HT1080 (cell line): Measurements from ENCODE around the gene CYP1A1. TPM values are rescaled to one million over a fixed set of nuclear protein-coding genes. Genes with fewer than 3 reads are reported as not detected.

Source experiments
- DNase-seq: peaks from one replicate; pipeline ENCODE4 v3.0.0-alpha.2; 2015; ENCODE audit warnings: low read depth
- polyA plus RNA-seq, 2 experiments: library from polyadenylated mRNA; depleted of rRNA; stranded (reverse); fragments of >200 nt; gene quantifications; 2 replicates each; pipeline ENCODE4 v1.2.3, GENCODE V29; 2015
- total RNA-seq: library from RNA; depleted of rRNA; stranded (reverse); fragments of >200 nt; shearing (Covaris generic); gene quantifications from 2 replicates; pipeline ENCODE4 v1.2.3, GENCODE V29; 2014; rRNA removed

CYP1A1 gene
- total RNA-seq = 1.3 and 2.5 TPM in 2 replicates
- 1.5 and 1.7 TPM in 2 replicates for polyA plus RNA-seq (2015; cell fraction: cytosol; rRNA removed)
- polyA plus RNA-seq (2015; cell fraction: nucleus; rRNA removed) = 0.90 and 1.9 TPM in 2 replicates

DNA sequence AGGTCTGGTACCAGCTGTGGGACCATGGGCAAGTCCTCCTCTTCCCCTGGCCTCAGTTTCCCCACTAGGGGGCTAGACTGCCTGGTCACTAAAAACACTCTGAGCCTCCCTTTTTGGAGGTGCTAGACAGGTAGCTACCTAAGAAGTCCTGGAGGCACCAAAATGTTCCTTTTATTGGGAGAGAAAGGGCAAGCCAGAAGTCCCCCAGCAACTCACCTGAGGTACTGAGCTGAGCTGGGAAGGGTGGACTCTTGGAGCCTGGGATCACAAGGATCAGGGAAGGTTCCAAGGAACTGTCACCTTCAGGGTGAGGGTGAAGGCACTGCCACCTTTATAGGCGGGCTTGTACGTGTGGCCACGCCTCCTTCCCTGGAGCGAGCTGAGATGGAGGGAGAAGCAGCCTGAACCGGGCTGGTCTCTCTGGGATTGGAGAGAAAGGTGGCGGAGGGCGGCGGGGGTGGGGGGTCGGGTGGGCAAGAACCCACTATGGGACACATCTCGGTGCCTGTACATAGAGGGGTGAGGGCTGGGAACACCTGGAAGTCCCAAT lies at the start of gene CYP1A1:
Gene CYP1A1, minus strand, starts transcription at position 304 of the 550 bp plus-strand sequence. CDS start 2,431 bp downstream, outside the sequence.
- no peak for DNase-seq

DNA sequence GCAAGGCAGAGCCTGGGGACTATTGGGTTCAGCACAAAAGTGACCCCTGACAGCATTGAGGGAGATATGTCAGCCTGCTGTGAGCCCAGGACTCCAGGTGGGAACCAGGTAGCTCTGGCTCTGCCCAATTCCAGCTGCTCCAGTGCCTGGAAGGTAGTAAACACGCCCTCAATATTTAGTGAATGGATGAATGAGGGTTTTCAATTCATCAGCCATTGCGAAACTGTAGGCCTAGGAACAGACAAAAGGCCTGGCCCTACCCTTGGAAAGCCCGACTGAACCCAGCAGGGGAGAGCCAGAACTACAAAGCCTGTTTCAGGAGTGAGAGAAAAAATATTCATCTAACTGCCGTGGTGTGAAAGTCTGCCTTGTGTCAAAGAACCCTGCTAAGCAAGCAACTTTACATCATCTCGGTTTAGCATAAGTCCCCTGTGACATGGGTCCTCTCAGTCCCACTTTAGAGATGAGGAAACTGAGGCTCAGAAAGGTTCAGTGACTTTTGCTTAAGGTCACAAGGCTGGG lies 48.5 kb upstream of the CYP1A1 start:
- DNase-seq = no peak

DNA sequence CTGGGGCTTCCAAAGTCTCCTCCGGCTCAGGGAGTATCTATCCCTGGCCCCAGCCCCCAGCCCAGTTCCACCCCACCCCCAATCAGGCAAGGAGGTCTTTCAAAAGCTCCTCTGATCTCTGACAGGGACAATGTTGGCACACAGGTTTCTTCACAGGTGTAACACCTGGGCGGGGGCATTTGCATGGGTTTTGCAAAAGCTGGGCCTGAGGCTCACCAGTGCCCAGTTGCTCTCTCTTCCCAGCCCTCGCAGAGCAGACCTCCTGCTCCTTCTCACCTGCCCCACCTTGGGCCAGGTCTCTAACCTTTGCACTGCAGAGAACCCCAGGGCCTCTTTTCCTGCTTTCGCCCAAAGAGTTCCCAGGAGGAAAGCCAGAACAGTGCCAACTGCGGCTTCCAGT lies 48.0 kb upstream of the CYP1A1 start:
- no peak for DNase-seq

GRCh38 chr15:74770211-74770903 lies 45.0 kb upstream of the CYP1A1 start:
- no peak for DNase-seq

DNA sequence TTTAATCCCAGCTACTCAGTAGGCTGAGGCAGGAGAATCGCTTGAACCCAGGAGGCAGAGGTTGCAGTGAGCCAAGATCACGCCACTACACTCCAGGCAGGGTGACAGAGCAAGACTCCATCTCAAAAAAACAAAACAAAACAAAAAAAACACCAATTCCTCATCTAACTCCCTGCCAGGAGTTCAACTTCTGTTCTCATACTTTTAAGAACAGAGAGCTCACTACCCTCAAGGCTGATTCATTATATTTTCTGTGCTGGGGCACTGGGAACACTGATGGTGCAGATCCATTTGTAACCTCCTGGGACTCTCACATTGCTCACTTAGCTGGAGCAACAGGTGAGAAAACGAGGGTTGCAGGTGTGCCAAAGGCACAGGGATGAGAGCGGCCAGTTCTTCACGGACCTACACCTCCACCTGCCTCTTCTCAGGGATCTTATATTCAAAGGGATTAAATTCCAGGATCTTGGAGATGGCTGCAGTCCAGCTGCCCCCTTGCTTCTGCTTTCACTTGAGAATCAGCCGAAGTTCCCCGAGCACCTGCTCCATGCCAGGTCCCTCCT lies 44.2 kb upstream of the CYP1A1 start:
- no peak for DNase-seq

DNA sequence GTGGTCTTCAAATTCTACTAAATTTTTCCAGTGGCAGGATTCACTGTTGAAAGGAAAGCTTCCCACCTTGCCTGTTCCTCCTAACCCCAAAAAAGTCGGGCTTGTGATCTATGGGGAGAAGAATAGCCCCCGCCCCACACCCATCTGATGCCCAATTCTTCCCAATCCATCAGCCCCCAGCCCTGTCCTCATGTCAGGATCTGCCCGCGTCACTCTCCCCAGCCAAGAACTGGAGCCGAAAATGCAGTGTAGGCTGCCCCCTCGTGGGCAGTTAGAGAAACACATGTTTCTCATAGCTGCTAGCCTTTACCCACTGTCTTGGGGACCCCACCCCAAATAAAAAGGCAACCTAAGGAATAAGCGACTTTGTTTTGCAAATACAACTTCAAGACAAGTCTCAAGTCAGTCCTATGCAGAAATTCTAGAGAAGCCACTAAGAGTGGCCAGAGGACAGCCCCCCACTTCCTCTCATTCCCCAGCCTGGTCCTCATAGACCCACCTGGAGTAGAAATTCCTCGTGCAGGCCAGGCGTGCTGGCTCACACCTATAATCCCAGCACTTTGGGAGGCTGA lies 43.5 kb upstream of the CYP1A1 start:
- peak; percentile 50 for DNase-seq

- no peak for DNase-seq
These were observed 42.9 kb upstream of the CYP1A1 start for GRCh38 chr15:74768099-74768770.

DNA sequence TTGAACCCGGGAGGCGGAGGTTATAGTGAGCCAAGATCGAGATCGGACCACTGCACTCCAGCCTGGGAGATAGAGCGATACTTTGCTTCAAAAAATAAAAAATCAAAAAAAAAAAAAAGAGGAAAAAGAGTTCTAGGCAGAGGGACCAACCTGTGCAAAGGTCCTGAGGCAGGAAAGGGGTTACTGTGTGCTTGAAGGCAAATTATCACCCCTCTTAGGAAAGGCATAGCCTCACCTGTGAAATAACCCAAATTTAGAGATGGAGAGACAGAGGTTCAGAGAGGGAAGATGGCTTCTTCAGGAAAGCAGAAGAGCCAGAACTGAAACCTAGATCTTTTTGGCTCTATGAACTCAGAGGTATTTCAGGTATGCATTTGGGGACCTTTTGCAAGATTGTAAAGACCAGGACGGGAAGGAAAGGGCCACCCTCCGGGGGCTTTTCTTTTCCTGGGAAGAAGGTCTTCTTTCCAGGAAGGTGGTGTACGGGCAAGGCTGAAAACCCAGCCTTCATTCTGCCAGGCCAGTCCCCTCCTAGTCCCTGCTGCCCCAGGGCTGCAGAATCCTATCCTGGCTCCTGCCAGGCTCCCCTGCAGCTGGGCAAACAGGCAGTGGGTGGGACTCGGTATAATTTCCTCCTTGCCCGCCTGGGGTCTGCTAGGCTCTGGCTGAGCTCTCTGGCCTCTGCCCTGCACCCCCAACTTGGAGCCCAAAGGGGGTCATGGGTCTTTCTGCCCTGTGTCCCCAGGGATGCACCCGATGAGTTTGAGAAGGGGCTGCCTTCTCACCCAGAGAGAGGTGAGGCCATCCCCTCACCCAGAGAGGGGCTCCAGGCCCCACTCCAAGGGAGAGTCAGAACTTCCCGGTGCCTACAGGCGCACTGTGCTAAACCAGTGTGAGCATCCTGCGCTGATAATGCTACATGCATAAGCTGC lies 42.1 kb upstream of the CYP1A1 start:
- DNase-seq = no peak

DNA sequence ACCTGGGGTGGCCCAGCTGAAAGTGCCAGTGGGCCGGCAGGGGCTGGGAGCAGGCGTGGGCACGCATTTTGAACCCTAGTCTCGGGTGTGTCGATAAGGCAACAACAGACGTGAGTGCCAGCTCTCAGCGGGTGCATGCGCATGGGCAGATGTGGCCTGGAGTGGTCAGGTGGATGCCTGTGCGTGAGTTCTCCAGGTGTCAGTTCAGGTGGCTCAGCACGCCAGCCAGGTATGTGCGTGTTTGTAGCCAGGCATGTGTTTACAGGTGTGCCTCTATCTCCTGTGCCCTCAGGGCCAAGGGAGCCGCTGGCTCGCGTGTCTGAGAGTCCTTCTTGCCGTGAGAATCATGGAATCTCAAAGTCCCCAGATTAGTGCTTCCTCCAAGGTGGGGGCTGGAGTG lies 38.1 kb upstream of the CYP1A1 start:
- DNase-seq = no peak

GRCh38 chr15:74762791-74763150 lies 37.4 kb upstream of the CYP1A1 start:
- no peak for DNase-seq

- no peak for DNase-seq
These were observed 33.4 kb upstream of the CYP1A1 start for GRCh38 chr15:74758736-74759135.

GRCh38 chr15:74754593-74755215 lies 29.4 kb upstream of the CYP1A1 start:
- DNase-seq = no peak

GRCh38 chr15:74752531-74752930 lies 27.2 kb upstream of the CYP1A1 start:
- peak; percentile 48 for DNase-seq

DNA sequence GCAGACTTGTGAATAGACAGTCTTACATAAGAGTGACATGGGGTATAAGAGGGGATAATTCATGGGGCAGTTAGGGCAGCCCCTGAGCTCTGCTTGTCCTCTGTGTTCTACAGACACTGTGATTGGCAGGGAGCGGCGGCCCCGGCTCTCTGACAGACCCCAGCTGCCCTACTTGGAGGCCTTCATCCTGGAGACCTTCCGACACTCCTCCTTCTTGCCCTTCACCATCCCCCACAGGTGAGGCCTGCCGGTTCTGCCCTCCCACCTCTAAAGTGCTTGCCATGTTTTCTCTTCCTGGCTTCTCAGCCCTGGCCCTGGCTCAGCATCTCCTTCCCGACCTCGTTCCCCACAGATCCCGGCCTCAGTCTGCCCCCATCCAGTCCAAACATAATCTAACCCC lies 26.7 kb upstream of the CYP1A1 start:
- DNase-seq = no peak

- no peak for DNase-seq
These were observed 25.4 kb upstream of the CYP1A1 start for GRCh38 chr15:74750751-74751150.

GRCh38 chr15:74749832-74750231 lies 24.5 kb upstream of the CYP1A1 start:
- DNase-seq = no peak

DNA sequence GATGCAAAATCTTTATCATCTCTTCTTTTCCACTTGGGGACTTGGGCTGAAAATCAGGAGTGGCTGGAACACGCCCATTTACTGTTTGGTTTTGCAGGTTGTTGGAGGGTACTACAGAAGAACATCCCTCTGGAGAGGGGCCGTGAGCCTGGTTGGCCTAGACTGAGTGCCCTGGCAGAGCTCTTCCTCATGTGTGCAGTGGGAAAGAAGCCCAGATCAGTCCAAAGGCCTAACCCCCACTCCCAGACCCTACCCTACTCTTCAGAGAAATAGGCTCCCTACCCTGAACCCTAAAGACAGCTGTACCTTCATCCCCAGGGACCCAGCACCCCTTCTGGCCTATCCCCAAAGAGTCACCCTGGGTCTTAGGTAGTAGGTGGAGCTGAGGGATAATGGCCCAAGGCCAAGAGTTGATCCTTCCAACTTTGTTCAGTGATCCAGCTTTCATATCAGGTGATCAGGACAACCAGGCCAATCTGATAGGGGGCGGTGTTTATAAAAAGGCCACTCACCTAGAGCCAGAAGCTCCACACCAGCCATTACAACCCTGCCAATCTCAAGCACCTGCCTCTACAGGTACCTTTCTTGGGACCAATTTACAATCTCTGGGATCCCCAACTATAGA lies 23.1 kb upstream of the CYP1A1 start, which contains the start of gene CYP1A2:
Gene CYP1A2, plus strand, starts transcription at position 524 of the 625 bp plus-strand sequence. CDS start 894 bp downstream, outside the sequence.
- DNase-seq = no peak

GRCh38 chr15:74746389-74746788 lies 21.1 kb upstream of the CYP1A1 start:
- peak; percentile 37 for DNase-seq

- DNase-seq = no peak
These were observed 17.1 kb upstream of the CYP1A1 start for GRCh38 chr15:74742422-74742821.
